Measurements from ENCODE around the gene RNASE4. TPM values are rescaled to one million over a fixed set of nuclear protein-coding genes. Genes with fewer than 3 reads are reported as not detected.
A peak's percentile ranks its signal among the peaks of the same experiment; 100 is the strongest.

RNASE4 gene
- total RNA-seq, 1 experiment from 2014 or later = not detected

DNA sequence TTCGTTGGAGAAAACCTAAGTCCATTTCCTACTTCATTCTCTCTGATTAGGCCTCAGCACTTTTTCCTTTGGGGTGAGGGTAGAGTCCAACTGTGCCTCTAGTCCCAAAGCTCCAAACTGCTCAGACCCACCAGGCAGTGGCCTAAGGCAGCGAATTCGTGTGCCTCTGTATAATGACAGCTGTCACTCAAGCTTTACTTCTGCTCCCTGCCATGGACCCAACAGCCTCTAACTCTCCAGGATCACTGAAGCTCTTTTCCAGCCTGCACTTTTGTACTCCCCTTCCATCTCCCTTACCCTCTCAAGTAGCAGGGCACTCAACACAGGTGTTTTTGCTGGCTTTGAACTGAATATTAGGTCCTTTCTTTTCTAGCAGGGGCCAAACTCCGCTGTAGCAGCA, 28.1 kb upstream of the RNASE4 start:
- DNase-seq = no peak
- H3K9ac ChIP-seq (ENCODE audit: extremely low read depth, insufficient read length, low read length) = no peak overlapping the region
- no peak overlapping the region for H4K91ac ChIP-seq (ENCODE audit: insufficient read length, low read depth, low read length)
- H3K79me2 ChIP-seq (ENCODE audit: insufficient read depth, low read length) = no peaks in the 10 kb centered on the region
- H2AFZ ChIP-seq (ENCODE audit: low read length) = no peak overlapping the region
- no peak overlapping the region for H3K18ac ChIP-seq (ENCODE audit: insufficient read length, low read depth, low read length)
- H4K8ac ChIP-seq (replicated peaks; ENCODE audit: insufficient read length, low read depth, low read length) = no peak overlapping the region
- TF ChIP-seq, protein P1, sequence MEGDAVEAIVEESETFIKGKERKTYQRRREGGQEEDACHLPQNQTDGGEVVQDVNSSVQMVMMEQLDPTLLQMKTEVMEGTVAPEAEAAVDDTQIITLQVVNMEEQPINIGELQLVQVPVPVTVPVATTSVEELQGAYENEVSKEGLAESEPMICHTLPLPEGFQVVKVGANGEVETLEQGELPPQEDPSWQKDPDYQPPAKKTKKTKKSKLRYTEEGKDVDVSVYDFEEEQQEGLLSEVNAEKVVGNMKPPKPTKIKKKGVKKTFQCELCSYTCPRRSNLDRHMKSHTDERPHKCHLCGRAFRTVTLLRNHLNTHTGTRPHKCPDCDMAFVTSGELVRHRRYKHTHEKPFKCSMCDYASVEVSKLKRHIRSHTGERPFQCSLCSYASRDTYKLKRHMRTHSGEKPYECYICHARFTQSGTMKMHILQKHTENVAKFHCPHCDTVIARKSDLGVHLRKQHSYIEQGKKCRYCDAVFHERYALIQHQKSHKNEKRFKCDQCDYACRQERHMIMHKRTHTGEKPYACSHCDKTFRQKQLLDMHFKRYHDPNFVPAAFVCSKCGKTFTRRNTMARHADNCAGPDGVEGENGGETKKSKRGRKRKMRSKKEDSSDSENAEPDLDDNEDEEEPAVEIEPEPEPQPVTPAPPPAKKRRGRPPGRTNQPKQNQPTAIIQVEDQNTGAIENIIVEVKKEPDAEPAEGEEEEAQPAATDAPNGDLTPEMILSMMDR (conservative IDR thresholded peaks at IDR 0.05) = no peak
- no peak overlapping the region for H2BK15ac ChIP-seq (ENCODE audit: low read depth, low read length)
- Mint-ChIP-seq H3K4me3 (peak overlapping the region in 1 of 2 experiments; percentile 21; a peak in 1 of 5 replicates), H3K27ac (no peak overlapping the region), H3K4me1 (peaks cover 22 to 32% of the 10 kb centered on the region in 2 experiments), H3K27me3 (ENCODE audit: low read depth) (peaks cover 61% of the 10 kb centered on the region), H3K36me3 (ENCODE audit: insufficient read depth in 1 of 3, low read depth in 3 of 3) (no peaks in the 10 kb centered on the region), H3K9me3 (no peaks in the 10 kb centered on the region; a peak in 2 of 5 replicates)
- no peaks in the 10 kb centered on the region for H3K4me1 ChIP-seq (ENCODE audit: insufficient read depth, low read length)
- no peaks in the 10 kb centered on the region for H3K79me1 ChIP-seq (ENCODE audit: insufficient read depth, low read depth, low read length, poor library complexity, severe bottlenecking)
- no peak overlapping the region for H3K27ac ChIP-seq (ENCODE audit: insufficient read length, low read depth, low read length)
- H4K5ac ChIP-seq (ENCODE audit: insufficient read length, low read depth, low read length) = no peak overlapping the region
- H3K27me3 ChIP-seq (ENCODE audit: insufficient read depth, low read length) = peaks cover 4% of the 10 kb centered on the region; the same call in 1 of the 2 replicates
- H3T11ph ChIP-seq (ENCODE audit: low read length) = no peak overlapping the region
- H2AK5ac ChIP-seq (ENCODE audit: insufficient read length, low read length) = no peak overlapping the region
- peaks cover 4% of the 10 kb centered on the region for H3K23me2 ChIP-seq (ENCODE audit: insufficient read length, low read depth, low read length, poor library complexity, severe bottlenecking)
- no peak overlapping the region for H3K23ac ChIP-seq (ENCODE audit: insufficient read length, low read depth, low read length)
- WGBS (ENCODE audit: extremely low coverage, insufficient read length, low lambda C conversion rate) = no CpG with 5 or more reads among the region's 4 CpGs
- H3K9me3 ChIP-seq (ENCODE audit: control insufficient read depth, low read depth, low read length) = no peaks in the 10 kb centered on the region
- no peak overlapping the region for H2BK5ac ChIP-seq (ENCODE audit: insufficient read length, low read length)
- H4K20me1 ChIP-seq (ENCODE audit: control insufficient read depth, insufficient read depth, insufficient read length) = no peaks in the 10 kb centered on the region
- no peak overlapping the region for H3K4ac ChIP-seq (ENCODE audit: low read depth, low read length)
- H3K4me2 ChIP-seq (ENCODE audit: insufficient read depth, insufficient read length, low read length) = no peak overlapping the region
- H2BK120ac ChIP-seq (ENCODE audit: low read depth, low read length, poor library complexity, severe bottlenecking) = no peak overlapping the region
- H3K14ac ChIP-seq (ENCODE audit: insufficient read depth, low read length) = no peak overlapping the region
- no peak overlapping the region for H2BK20ac ChIP-seq (ENCODE audit: low read depth, low read length, poor library complexity, severe bottlenecking)
- no peak overlapping the region for H3K56ac ChIP-seq (ENCODE audit: insufficient read length, low read depth, low read length)
- no peak overlapping the region for H2BK12ac ChIP-seq (ENCODE audit: insufficient read length, low read depth, low read length)
